Esophagus squamous epithelium (tissue), 4 donors: ENCODE data around the gene STAG1.

Experiments
- POLR2A ChIP-seq, 4 donors: fragments of 450-650 bp; IDR thresholded peaks; one replicate each; pipeline ENCODE4 v1.6.1; 2017; ENCODE audit warnings: antibody characterized with exemption in 4 of 4, mild to moderate bottlenecking in 4 of 4, moderate library complexity in 3 of 4
- TF ChIP-seq, protein P1 (sequence below), 6 experiments: fragments of 450-650 bp in 4 of 6; fragments of 200-600 bp in 2 of 6; sonication (generic) in 2 of 6; IDR thresholded peaks; one replicate each; pipeline ENCODE4 v1.5.1; 2016 to 2019; ENCODE audit warnings: antibody characterized with exemption in 6 of 6, mild to moderate bottlenecking in 4 of 6, moderate library complexity in 4 of 6

DNA sequence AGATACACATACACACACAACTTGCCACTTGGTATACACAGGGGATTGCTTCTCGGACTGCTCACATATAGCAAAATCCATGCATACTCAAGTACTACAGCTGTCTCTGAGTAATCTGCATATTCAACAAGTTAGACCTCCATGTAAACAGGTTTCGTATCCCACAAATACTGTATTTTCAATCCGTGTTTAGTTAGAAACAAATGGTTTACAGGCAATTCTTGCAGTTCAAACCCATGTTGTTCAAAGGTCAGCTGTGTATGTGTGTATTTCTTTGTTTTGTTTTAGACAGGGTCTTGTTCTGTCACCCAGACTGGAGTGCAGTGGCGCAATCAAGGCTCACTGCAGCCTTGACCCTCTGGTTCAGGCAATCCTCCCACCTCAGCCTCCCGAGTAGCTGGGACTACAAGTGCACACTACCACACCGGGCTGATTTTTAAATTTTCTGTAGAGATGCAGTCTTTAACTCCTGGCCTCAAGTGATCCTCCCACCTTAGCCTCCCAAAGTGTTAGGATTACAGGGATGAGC lies 253.2 kb downstream of the STAG1 start:
- TF ChIP-seq, protein P1, sequence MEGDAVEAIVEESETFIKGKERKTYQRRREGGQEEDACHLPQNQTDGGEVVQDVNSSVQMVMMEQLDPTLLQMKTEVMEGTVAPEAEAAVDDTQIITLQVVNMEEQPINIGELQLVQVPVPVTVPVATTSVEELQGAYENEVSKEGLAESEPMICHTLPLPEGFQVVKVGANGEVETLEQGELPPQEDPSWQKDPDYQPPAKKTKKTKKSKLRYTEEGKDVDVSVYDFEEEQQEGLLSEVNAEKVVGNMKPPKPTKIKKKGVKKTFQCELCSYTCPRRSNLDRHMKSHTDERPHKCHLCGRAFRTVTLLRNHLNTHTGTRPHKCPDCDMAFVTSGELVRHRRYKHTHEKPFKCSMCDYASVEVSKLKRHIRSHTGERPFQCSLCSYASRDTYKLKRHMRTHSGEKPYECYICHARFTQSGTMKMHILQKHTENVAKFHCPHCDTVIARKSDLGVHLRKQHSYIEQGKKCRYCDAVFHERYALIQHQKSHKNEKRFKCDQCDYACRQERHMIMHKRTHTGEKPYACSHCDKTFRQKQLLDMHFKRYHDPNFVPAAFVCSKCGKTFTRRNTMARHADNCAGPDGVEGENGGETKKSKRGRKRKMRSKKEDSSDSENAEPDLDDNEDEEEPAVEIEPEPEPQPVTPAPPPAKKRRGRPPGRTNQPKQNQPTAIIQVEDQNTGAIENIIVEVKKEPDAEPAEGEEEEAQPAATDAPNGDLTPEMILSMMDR (IDR thresholded peaks at IDR 0.05): no peak
- no peak for TF ChIP-seq POLR2A (IDR thresholded peaks at IDR 0.05)
